ENCODE measurements around the gene TUBB4A.

- TF ChIP-seq CTCF (IDR thresholded peaks at IDR 0.05): no peak
- TF ChIP-seq POLR2A (IDR thresholded peaks at IDR 0.05): no peak
- no peak for TF ChIP-seq EP300 (IDR thresholded peaks at IDR 0.05)
Measured at GRCh38 chr19:6479836-6480398, 22.2 kb downstream of the TUBB4A start.
